Measurements from ENCODE around the gene FCGR3A. TPM values are rescaled to one million over a fixed set of nuclear protein-coding genes. Genes with fewer than 3 reads are reported as not detected.
A peak's percentile ranks its signal among the peaks of the same experiment; 100 is the strongest.
"Not testable (repeated sequence)": the region's sequence is repeated elsewhere in the genome, so short reads cannot be mapped to it uniquely, and the experiment has no call there.

FCGR3A gene
- total RNA-seq, 1 donor = 1.6 TPM

DNA sequence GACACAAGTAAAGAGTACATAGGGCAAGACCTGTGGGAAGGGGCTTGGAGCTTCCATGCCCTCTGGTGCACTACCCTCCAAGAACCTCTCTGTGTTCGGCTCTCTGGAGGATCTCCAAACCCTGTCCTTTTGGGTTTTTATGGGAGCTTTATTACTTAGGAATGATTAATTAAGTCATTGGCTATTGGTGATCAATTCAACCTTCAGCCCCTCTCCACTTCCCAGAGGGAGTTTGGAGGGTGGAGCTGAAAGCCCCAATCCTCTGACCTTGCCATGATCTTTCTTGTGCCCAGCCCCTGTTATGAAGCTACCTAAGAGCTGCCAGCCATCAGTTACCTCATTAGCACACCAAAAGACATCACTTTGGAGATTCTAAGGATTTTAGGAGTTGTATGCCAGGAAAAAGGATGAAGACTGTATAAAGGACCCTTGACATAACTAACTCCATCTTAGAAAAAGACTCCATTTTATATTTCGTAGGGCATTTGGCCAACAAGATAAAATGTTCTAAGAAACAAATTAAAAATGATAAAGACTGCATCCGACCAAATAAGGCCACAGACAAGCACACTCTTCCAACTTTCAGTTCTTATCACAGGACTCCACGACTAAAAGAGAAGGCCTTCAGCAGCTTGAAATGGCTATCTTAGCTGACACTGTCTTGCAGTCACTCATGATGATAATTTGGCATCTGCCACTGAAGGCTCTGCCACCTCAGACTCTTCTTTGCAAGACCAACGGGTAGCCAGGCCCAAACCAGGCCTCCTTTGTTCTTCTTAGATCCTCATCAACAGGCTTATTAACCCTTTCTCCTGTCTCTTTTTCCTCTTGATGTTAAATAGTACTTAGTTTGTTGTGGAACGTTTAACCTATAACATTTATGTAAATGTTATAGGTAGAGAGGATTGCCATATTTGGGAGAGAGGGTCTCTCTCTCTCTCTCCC, 8.2 kb upstream of the FCGR3A start:
- not testable (repeated sequence) for DNase-seq (ENCODE audit: low read depth in 2 of 3, low spot score in 2 of 3)

DNA sequence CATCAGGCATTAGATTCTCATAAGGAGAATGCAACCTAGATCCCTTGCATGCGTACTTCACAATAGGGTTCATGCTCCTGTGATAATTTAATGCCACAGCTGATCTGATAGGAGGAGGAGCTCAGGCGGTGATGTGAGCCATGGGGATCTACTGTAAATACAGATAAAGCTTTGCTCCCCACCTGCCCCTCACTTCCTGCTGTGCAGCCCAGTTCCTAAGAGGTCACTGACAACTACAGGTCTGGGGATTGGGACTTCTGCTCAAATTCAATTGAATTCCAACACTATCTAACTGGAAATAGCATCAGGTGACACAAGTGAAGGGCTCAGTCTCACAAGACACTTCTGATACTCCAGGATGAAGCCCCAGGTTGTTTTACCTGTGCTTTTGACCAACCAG, 7.4 kb upstream of the FCGR3A start:
- not testable (repeated sequence) for DNase-seq (ENCODE audit: low read depth in 2 of 3, low spot score in 2 of 3)

DNA sequence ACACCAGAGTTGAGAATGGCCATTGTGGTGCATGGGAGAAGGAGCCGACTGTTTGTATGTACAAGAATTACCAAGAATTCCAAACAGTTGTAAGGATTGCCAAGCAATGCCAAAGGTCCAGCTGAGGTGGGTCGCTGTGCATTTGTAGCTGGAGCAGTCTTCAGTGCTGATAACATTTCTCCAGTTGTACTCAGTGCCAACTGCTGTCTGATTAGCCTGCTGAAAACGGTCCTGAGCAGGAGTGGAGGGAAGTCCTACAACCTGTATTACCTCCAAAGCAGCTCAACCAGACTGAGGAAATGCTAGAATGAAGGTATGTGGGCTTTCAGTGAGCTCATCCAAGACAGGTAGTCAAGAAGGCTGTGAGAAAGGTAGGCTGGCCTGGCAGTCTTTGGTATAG, 6.5 kb upstream of the FCGR3A start:
- DNase-seq (ENCODE audit: low read depth in 2 of 3, low spot score in 2 of 3) = not testable (repeated sequence)

DNA sequence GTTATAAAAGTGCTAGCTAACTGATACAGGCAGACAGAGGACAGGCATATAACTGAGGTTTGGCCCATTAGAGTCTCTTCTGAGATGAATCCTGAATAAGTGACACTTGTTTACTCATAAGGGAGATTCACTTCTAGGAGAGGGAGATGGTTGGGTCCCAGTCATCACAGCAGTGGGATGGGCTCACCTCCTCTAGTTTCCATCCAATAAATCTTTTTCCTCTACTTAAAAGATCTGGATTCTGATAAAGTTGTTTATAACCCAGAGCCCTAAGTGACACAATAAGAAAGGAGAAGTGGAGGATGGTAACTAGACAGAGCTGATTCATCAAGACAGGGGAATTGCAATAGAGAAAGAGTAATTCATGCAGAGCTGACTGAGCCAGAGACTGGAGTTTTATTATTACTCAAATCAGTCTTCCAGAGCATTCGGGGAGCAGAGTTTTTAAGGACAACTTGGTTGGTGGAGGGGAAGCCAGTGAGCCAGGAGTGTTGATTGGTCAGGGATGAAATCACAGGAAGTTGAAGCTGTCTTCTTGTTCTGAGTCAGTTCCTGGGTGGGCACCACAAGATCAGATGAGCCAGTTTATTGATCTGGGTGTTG, 5.3 kb upstream of the FCGR3A start:
- DNase-seq (ENCODE audit: low read depth in 2 of 3, low spot score in 2 of 3) = not testable (repeated sequence)

DNA sequence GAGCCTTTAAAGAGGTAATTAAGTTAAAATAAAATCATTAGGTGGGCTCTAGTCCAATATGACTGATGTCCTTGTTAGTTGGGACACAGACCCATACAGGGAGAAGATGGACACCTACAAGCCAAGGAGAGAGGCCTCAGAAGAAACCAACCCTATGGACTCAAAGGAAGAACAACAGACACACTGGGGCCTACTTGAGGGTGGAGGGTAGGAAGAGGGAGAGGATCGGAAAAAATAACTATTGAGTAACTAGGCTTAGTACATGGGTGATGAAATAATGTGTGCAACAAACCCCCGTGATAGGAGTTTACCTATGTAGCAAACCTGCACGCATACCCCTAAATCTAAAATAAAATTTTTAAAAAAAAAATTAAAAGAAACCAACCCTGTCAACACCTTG, 4.7 kb upstream of the FCGR3A start:
- not testable (repeated sequence) for DNase-seq (ENCODE audit: low read depth in 2 of 3, low spot score in 2 of 3)

DNA sequence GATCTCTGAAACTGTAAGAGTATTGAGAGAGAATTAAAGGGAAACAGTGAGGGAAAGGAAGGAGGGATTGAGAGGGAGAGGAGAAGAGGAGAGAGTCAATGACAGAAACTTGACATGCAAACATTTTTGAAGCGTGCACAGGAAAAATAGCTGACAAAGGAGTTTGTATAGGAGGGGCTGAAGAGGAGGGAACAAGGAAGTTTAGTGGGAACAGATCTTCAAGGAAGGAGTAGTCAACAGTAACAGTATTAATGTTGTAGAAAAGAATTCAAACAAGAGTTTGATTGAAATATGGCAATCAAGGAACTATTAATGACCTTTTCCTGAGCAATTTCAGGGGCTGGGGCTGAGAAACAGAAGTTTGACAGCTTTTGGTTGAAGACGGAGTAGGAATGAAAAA, 4.0 kb upstream of the FCGR3A start:
- DNase-seq (ENCODE audit: low read depth in 2 of 3, low spot score in 2 of 3) = not testable (repeated sequence)

DNA sequence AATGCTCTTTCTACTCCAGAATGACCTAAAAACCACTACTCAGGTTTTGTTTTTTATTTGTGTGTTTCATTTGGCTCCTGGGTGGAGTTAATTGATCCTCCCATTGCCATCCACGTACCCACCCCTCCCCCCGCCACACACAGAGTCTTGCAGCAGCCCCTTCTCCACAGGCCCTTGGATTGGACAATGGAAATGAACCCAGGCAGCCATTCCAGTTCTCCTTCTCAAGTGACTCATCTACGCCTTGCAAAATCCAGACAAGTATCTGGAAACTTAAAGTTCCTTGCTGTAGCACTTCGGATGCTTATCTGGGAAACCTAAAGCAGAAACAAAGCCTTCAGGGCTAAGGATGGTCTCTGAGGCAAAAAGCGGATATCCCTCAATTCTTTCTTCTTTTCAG, 1.3 kb upstream of the FCGR3A start:
- DNase-seq (ENCODE audit: low read depth in 2 of 3, low spot score in 2 of 3) = not testable (repeated sequence)

DNA sequence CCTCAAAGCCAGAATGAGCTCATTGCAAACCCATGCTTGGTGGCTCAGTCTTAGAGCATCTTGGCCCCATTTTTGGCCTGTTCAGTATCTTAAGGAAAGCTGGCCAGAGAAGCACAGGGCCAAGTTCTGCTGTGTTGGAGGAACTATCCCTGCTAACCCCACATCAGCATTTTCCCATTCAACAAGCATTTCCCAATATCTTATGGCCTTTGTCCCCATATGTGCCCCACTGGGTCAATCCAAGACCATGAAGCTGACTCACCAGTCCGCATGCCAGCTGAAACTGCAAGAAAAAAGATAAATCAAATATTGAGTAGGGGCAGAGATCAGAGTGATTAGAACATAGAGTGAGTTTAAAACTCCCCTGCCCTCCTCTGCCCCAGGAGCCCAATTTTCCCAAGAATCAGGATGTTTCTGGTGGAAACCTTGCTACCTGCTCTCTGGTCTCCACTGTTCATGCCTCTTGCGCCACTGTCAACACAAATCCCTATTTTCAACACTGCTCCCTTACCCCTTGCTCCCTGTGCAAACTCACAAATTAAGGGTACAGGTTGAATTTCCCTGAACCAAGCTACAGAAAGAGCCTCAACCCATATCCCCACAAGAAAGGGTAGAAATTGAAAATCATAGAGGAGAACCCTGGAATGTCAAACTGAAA, 740 bp downstream of the FCGR3A start:
- DNase-seq (ENCODE audit: low read depth in 2 of 3, low spot score in 2 of 3) = not testable (repeated sequence)

DNA sequence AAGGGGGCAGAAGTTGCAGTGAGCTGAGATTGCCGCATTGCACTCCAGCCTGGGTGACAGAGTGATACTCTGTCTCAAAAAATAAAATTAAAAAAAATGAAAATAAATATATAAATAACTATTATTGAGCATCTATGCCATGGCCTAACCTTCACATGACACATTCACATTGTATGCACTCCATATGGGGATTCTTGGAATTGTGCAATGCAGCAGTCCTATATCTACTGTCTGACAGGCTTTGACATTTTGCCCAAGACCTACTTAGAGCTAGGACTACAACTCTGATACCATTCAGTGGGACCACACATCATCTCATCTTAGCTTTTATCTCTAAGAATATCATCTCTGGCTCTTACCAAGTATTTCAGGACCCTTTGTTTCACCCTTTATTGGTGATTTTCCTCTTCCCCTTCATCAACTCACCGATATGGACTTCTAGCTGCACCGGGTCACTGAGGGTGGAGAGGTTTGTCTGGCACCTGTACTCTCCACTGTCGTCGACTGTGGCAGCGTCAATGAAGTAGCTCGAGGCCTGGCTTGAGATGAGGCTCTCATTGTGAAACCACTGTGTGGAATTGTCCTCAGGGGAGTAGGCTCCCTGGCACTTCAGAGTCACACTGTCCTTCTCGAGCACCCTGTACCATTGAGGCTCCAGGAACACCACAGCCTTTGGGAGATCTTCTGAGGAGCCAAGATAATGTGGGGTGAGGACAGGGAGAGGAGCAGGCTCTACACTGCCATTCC, 1.4 kb downstream of the FCGR3A start:
- DNase-seq (ENCODE audit: low read depth in 2 of 3, low spot score in 2 of 3) = not testable (repeated sequence)

DNA sequence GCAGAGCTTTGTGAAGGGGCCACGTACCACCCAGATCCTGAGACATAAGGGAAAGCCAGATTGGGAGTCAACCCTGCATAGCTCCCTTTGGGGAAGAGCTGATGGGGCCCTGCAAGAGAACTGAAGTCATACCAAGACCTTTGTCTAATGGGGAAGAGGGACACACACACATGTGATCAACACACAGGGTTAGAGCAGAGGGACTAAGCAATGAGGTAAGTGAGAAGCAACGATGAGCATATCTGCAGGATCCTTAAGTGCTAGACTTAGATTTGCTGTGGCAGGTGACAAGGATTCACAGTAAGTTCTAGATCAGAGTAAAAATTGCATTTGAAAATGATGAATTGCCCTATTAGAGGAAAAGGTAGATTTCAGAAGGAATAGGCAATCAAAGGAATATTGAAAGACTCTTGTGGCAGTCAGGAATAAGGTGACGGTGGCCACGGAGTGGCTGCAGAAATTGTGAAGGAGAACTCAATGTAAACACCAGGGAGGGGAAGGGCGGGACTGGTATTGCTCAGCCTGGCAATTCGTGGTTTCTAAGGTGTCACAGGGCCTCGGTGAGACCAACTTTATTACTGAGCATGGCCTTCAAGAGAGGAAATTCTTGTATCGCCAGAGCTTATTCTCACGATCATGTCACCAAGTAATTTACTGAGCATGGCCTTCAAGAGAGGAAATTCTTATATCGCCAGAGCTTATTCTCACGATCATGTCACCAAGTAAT, 4.5 kb downstream of the FCGR3A start:
- DNase-seq (ENCODE audit: low read depth in 2 of 3, low spot score in 2 of 3) = not testable (repeated sequence)

DNA sequence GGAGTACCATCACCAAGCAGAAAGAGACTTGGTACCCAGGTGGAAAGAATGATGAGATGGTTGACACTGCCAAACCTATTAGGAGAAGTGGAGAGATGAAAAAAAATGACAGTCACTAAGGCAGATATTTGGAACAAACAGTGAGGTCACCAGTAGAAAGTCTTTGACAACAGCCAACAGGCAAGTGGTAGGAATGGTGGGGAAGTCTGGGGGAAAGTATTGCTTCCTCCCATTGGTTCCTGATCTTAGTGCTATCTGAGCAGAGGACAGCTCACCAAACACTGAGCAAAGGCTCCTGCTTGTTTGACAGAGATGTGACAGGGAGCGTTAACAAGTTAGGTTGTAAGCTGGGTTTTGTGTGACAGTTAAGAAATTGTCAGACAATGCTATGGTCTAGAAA, 6.5 kb downstream of the FCGR3A start:
- DNase-seq (ENCODE audit: low read depth in 2 of 3, low spot score in 2 of 3) = not testable (repeated sequence)

DNA sequence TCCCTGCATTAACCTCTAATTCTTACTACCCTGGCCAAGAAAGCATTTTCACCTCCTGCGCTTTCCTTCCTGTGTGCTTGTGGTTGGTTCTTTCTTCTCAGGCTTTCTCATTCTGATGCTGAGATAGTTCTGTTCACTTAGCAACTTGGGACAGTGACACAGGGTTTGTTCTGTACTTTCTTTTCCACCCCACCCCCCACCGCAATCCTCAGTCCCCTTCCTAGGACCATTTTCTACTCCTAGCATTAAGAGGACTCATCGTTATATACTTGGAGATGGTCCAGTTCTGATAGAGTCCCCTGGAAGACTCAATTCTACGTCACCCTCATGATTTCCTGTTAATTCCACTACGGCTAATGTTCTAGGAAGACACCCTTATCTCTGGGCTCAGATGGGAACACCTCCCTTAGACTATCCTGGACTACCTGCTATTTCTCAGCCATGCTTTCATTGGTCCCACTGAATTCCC, 7.5 kb downstream of the FCGR3A start:
- DNase-seq (ENCODE audit: low read depth in 2 of 3, low spot score in 2 of 3) = peak in 1 of 3 donors; percentile 63

DNA sequence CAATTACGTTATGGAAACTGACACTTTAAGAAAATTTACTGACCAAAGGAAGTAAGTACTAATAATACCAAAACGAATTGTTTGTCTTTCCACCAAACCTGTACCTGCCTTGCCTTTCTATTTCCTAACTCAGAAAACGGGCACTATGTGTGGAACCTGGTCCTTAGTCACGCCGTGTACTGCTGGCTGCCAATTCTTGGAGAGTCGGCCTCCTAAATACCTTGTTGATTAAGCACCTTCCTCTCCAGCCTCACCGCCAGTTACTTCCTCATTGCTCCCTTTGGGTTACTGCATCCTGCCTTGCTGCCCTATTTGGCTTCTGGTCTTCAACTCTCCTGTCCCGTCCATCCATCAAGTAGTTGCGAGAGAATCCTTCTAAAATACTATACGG, 9.1 kb downstream of the FCGR3A start:
- peak in 1 of 3 donors; percentile 48 for DNase-seq (ENCODE audit: low read depth in 2 of 3, low spot score in 2 of 3)

DNA sequence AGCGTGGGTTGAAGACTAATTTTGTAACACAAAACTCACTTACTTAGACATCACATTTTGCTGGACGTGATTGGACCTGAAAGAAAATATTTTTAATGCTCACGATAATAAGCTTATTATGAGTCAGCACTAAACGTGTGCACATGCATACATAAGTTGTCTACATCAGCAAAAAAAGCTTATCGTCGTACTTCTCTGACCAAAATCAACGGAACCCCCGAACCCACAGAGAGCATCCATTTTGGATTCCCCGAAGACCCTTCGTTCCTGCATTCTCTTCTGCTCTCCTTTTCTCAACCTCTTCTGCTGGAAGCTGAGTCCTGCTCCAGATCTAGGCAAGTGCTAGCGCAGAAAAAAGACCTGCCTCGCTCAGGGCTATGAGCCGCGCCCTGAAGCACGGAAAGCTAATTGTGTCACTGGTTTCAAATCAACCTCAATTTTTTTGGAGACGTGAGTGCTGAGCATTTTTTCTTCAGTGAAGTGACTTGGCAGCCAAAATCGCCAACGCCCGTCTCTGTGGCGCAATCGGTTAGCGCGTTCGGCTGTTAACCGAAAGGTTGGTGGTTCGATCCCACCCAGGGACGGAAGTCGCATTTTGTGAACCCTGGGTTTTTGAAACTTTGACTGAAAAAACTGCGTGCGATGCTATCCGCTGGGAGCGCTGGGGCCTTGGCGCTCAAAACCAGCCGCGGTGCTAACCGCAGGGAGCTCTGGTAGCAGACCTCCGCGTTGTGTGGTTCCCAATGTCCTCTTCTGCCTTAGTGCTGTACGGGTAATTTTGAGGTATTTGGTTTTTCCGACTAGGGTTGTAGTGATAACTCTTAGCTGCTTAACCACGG, 9.7 kb downstream of the FCGR3A start:
- DNase-seq (ENCODE audit: low read depth in 2 of 3, low spot score in 2 of 3) = peak; percentile 76 to 90 (median 77)

DNA sequence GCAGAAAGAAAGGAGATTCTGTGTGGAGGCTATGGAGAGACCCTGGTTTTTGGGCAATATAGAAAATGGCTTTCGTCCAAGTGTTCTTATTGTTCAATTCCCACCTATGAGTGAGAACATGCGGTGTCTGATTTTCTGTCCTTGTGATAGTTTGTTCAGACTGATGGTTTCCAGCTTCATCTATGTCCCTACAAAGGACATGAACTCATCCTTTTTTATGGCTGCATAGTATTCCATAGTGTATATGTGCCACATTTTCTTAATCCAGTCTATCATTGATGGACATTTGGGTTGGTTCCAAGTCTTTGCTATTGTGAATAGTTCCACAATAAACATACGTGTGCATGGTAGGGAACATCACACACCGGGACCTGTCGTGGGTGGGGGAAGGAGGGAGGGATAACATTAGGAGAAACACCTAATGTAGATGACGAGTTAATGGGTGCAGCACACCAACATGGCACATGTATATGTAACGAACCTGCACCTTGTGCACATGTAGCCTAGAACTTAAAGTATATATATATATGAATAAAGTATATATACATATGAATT, 10.6 kb downstream of the FCGR3A start:
- DNase-seq (ENCODE audit: low read depth in 2 of 3, low spot score in 2 of 3) = not testable (repeated sequence)

DNA sequence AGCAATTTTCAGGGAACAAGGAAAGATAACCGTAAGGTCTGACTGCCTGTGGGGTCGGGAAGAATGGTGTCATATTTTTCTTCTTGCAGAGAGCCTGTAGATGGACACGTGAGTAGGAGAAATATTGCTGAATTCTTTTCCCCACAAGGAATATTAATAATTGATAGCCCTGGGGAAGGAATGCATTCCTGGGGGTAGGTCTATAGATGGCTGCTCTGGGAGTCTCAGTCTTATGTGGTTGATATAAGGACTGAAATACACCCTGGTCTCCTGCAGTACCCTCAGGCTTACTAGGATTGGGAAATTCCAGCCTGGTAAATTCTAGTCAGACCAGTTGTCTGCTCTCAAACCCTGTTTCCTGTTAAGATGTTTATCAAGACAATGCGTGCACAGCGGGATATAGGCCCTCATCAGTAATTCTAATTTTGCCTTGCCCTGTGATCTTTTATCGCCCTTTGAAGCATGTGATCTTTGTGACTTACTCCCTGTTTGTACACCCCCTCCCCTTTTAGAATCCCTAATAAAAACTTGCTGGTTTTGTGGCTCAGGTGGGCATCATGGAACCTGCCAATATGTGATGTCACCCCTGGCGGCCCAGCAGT, 12.4 kb downstream of the FCGR3A start:
- not testable (repeated sequence) for DNase-seq (ENCODE audit: low read depth in 2 of 3, low spot score in 2 of 3)

DNA sequence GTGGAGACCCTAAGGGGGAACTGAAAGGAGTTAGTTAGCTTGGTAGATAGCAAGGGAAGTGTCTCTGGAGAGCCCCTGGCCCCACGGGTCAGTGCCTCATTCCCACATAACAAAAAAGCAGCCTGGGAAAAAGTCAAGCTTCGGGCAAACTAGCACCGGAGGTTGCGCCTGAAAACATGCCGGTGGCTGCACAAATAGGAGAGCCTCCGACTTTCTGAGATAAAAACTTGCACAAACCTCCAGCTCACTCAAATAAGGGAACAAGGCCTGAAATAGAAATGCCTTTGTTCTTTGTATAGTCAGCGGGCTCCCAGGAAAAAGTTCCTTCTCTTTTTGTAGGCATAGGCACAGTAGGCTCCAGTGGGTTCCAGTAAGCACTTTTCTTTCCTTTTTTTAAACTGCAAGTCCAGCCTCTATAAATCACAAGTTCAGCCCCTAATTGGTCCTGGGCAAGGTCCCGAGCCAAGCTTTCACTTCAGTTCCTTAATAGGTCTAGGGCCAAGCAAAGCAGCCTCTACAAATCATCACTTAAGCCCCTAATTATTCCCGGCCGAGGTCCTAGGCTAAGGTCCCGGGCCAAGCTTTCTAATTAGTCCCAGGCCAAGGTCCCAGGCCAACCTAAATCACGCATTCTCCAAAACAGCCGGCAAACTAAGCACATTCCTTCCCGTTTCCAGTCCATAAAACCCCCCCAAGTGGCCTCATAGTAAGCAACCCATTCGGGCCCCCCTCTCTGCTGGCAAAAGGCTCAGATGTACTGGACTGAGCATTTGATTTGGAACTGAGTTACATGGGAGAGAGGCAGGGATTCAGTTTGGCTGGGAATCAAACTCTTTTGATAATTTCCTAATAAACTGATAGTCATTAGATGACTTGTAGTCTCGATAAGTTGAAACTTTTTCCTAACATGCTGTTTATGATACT, 16.7 kb downstream of the FCGR3A start:
- DNase-seq (ENCODE audit: low read depth in 2 of 3, low spot score in 2 of 3) = not testable (repeated sequence)
